Measurements from ENCODE around the gene VEZF1.

Gene VEZF1, protein sequence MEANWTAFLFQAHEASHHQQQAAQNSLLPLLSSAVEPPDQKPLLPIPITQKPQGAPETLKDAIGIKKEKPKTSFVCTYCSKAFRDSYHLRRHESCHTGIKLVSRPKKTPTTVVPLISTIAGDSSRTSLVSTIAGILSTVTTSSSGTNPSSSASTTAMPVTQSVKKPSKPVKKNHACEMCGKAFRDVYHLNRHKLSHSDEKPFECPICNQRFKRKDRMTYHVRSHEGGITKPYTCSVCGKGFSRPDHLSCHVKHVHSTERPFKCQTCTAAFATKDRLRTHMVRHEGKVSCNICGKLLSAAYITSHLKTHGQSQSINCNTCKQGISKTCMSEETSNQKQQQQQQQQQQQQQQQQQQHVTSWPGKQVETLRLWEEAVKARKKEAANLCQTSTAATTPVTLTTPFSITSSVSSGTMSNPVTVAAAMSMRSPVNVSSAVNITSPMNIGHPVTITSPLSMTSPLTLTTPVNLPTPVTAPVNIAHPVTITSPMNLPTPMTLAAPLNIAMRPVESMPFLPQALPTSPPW

DNA sequence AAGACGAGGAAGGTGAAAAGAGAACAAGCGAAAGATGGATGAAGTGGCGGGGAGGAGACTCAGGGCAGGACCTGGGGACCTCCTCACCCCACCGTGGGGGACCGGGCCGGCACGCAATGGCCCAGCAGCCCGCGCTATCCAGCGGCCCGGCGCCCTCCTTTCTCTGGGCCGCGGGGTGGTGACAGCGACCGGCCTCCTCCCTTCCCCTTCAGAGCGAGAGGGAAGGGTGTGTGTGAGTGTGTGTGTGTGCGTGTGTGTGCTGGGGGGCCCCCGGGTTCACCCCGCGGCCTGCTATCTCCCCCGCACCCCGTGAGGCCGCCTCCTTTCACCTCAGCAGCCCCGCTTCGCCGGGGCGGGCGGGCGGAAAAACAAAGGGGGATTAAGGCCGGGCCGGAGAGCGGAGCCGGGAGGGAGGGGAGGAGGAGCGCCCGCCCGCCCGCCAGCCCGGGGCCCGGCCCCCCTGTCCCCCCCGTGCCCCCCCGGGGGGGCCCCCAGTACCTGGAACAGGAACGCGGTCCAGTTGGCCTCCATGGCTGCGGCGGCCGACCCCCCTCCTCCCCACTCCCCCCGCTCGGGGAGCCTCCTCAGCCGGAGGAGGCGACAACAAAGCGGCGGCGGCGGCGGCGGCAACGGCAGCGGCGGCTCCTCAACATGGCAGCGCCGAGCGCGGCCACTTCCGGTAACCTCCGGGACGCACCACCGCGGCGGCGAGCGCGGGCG is at the start of gene VEZF1:
TSS of gene VEZF1 (minus strand) at position 674 of the 720 bp plus-strand sequence. CDS start at position 531, 143 bp downstream.
- DNase-seq (ENCODE audit: low read depth): peak; percentile 16

DNA sequence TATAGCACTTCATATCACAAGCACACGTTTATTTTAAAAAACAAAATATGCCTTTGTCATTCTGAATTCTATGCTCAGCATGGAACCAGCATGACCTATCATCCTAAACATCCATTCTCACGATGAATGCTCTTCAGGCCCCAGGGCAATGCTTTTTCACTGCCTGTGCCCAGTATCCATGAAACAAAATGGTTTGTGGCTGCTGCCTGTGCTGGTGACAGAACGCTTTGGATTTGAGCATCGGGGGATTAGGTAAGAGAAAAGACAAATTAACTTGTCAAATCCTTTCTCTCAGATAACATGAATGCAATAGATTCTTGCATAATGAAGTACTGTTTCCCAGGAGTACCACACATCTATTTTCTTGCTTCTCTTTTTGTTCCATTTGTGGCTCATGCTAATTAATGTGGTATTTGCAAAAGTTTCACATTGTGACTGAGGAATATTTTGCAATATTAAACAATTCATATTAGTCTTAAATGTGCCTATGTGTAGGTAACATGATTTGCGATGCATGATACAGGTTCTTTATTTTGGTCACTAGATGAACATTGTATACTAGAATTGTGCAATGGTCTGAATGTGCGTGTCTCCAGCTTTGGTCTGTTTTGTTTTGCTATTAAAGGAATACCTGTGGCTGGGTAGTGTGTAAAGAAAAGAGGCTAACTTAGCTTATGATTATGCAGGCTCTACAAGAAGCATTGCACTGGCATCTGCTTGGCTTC is 44.8 kb upstream of the VEZF1 start:
- no peak for DNase-seq (ENCODE audit: low read depth)

DNA sequence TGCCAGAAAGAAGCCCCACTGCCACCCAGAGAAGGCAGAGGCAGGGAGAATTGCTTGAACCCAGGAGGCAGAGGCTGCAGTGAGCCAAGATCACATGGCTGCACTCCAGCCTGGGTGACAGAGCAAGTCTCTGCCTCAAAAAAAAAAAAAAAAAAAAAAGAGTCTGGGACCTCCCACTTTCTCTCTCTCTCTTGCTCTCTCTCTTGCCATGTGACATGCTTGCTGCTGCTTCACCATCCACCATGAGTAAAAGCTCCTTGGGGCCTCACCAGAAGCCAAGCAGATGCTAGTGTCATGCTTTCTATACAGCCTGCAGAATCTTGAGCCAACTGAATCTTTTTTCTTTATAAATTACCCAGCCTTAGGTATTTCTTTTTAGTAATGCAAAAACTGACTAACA is 40.5 kb upstream of the VEZF1 start:
- DNase-seq (ENCODE audit: low read depth): no peak

DNA sequence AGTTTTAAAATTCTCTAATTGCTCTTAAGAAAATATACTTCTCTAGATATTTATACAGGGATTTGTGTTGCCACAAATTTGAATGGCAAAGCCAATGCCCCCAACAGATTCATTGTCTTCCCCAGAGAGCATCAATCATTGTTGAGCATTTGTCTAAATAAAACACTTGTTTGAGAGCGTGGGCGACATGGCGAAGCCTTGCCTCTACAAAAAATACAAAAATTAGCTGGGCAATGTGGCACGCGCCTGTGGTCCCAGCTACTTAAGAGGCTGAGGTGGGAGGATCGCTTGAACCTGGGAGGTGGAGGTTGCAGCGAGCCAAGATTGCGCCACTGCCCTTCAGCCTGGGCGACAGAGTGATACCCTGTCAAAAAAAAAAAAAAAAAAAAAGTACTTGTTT is 32.3 kb upstream of the VEZF1 start:
- no peak for DNase-seq (ENCODE audit: low read depth)

DNA sequence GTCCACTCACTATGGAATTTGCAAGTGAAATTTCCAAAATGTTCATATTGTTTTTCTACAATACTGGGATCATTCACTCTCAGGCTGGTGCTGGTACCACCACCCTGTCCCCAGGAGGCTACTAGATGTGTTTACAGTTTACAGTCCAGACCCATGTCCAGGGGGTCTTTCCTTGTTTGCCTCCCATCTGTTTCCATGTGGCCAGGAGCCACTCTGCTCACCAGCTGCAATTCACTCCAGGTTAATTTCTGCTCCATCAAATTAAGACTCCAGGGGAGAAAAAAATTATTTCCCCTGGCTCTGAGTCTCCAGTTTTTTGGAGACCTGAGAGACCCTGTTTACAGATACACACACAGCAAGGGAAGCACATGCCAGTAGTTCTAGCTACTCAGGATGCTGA is 31.5 kb upstream of the VEZF1 start:
- no peak for DNase-seq (ENCODE audit: low read depth)

DNA sequence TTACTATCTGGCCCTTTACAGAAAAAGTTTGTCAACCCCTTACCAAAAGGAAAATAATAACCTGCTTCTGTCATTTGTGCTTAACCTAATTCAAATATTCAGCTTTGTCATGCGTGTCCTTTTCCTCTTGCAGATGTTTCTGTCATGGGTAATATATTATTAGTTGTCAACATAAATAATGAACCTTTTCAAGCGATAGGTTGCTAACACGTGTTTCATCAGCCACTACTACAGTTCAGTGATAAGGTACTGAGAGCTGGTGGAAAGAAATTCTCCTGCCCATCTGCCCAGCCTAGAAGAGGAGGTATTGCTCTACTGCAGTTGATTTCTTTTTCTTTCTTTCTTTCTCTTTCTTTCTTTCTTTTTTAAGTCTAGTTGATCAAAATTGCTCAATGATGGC is 31.0 kb upstream of the VEZF1 start:
- DNase-seq (ENCODE audit: low read depth): no peak

DNA sequence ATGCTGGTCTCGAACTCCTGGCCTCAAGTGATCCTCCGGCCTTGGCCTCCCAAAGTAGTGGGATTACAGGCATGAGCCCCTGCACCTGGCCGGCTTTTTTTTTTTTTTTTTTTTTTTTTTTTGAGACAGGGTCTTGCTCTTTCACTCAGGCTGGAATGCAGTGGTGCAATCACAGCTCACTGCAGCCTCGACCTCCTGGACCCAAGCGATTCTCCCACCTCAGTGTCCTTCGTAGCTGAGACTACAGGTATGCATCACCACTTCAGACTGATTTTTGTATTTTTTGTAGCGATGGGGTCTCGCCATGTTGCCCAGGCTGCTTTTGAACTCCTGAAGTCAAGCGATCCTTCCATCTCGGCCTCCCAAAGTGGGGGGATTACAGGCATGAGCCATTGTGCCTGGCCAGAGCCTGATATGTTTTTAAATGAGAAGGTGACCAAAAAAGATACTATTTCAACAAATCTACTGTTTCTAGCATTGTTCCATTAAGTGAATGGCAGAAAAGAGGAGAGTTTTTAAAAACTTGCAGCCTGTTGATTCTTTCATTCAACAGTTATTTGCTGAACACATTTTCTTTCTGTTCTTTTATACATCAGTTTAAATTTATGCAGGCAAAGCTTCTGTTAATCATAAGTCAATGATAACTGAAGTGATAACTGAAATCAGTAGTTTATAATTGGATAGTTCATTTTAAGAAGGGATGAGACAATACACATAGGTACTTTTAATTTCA is 22.2 kb upstream of the VEZF1 start:
- no peak for DNase-seq (ENCODE audit: low read depth)

DNA sequence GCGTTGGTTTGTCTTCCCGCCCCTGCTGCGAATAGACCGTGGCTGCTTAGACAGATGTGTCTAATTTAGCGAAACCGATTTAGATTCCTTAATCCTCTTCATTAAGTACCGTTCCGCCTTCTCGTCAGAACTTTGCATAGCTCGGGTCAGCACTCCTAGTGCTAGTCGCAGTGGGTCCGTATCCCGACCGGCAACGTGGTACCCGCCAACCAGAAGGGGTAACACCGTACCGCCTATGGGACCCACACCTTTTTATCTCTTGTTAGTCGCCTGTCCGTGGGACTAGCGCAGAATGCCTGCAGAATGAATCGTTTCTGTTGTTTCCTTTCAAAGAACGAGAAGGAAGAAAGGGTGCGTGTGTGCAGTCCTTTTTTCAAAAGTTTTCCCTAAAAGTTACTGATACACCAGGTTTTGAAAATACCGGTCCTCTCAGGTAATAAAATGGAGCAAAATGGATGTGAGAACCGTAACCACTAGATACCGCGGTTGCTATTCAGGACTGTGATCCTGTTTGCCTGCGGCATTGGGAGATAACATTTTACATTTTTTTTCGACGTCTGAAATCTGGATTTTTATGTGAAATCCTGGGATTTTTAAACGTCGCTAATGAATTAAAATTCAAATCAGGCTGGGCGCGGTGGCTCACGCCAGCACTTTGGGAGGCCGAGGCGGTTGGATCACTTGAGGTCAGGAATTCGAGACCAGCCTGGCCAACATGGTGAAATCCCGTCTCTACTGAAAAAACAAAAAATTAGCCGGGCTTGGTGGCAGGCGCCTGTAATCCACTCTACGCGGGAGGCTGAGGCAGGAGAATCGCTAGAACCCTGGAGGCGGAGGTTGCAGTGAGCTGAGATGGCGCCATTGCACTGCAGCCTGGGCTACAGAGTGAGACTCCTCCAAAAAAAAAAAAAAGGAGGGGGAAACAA is 20.0 kb upstream of the VEZF1 start:
- DNase-seq (ENCODE audit: low read depth): no peak

DNA sequence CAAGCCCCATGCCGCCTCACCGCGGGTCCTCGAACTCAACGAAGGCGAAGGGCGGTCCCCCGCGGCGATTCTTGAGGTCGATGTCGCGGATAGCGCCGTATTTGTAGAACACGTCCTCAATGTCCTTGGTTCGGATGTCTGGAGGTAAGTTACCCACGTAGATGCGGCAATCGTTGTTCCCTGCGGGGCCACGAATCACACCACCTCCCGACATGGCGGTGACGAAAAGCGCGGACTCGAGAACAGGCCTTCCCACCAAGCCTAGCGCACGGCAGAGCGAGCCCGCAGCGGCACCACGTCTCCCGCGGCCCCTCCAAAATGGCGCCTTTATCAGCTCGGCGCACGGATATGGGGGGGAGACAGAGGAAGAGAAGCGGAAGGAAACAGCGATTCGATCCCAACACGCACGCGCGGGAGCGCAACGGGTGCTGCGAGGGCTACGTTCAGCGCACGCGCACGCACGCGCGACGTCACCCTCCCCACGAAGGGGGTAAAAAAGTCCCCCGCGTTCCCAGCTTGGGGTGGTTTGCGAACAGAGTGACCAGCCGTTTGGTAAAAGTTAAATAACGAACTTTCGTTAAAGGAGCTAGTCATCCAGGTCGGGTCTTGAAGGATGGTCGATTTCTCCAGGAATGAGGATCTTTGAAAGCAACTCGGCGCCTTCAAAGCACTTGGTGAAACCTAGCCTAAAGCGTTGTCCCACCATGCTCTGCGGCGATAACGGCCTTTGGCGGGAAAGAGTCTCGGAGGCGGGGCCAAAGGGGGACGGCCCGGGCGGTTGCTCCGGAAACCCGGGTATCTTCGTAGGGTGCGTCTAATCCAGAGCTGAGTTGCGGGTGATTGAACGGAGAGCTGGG is 19.1 kb upstream of the VEZF1 start, which contains the start of gene SRSF1:
TSS of gene SRSF1 (minus strand) at position 323 of the 857 bp plus-strand sequence. CDS start at position 214, 109 bp downstream.
- peak; percentile 87 for DNase-seq (ENCODE audit: low read depth)

DNA sequence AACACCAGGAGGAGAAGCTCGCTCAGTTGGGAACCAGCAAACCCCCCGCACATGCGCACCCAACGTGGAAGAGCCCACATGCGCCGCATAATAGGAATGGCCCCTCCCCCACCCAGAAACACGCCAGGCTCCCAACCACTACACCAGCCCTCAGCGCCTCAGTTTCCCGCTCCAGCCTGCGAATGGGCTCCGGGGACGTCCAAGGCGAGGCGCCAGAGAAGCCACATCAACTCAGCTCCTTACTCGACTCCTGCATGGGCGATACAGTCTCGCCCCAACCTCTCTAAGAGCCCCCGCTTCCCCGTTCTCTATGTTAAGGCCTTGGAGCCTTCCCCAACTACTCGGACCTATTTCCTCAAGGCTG is 18.5 kb upstream of the VEZF1 start:
- DNase-seq (ENCODE audit: low read depth): peak; percentile 24

DNA sequence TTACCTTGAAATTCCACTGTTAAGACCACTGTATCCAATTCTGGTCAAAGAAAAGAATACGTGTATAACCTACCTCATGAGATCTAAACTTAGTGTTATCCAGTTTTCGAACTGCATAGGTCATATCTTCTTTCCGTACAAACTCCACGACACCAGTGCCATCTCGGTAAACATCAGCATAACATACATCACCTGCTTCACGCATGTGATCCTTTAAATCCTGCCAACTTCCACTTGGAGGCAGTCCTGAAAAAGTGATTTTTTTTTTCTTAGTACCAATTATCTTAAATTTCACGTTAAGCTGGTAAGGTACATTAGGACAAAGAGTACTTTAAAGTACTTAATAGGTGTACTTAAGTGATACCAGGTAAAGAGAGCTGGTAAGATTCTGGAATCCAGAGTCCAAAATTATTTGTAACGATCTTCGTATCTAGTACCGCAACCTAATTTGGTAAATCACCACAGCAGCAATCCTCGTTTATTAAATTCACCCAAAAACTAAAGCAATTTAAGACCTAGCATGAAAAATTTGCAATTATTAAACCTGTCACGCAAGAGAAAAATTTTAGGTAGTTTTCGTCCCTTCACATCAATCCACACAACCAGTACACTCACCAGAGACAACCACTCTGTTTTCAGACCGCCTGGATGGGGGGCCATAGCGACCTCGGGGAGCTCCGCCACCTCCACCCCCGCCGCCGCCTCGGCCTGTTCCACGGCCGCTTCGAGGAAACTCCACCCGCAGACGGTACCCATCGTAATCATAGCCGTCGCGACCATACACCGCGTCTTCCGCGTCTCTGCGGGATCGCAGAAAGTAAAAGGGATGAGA is 17.9 kb upstream of the VEZF1 start:
- no peak for DNase-seq (ENCODE audit: low read depth)

DNA sequence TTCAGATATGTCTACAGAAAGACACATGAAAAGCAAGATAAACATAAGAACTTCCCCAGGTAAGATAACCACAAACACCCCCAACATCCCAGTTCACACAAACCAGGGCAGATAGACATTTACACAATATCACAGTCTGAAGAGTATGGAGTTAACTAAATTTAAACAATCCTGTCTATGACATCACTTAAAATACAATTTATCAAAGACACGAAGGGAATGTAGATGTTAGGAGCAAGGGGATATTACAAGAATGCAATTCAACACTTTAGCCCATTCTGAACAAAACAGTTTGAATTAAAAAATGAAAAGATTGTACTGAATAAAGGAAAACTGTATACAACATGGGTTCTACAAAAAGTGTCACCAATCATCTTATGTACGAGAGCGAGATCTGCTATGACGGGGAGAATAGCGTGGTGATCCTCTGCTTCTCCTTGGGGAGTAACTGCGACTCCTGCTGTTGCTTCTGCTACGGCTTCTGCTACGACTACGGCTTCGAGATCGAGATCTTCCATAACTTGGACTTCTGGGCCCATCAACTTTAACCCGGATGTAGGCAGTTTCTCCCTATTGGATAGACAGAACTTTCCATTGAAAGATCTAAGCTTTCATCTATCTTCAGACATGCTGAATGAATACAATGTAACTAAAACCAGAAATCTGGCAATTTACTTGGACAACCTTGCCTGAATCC is 17.1 kb upstream of the VEZF1 start:
- no peak for DNase-seq (ENCODE audit: low read depth)

DNA sequence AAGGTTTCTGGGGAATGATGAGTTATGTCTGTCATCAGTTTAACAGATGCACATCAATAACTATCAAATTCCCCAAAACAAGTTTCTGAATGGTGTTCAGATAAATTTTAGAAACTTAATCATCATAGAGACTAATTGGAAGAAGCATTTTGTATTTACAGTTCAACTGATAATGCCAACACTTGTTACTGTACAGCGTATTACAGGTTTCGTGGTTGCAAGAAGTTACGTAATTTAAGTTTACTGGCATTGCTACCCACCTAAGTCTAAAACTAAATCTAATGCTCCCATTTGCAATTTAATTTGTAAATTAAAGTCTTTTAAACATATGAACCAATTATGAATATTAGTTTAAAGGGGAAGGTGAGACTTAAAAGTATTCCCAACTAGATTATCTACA is 16.0 kb upstream of the VEZF1 start:
- DNase-seq (ENCODE audit: low read depth): no peak

DNA sequence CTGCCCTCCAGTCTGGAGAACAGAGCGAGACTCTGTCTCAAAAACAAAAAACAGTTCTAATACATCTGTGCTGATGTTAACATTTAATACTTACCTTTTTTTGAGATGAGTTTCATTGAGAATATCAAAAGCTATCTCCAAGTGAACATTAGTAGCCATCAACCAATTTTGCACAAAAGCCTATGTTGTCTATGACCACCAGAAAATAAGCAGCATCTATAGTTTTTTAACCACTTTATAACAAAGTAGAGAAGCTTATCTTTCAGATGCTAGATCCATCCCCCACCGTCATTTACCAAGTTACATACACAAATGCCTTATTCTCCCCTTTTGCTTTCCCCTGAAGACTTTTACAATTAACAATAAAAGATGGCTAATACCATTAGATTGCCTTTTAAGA is 14.9 kb upstream of the VEZF1 start:
- DNase-seq (ENCODE audit: low read depth): no peak

DNA sequence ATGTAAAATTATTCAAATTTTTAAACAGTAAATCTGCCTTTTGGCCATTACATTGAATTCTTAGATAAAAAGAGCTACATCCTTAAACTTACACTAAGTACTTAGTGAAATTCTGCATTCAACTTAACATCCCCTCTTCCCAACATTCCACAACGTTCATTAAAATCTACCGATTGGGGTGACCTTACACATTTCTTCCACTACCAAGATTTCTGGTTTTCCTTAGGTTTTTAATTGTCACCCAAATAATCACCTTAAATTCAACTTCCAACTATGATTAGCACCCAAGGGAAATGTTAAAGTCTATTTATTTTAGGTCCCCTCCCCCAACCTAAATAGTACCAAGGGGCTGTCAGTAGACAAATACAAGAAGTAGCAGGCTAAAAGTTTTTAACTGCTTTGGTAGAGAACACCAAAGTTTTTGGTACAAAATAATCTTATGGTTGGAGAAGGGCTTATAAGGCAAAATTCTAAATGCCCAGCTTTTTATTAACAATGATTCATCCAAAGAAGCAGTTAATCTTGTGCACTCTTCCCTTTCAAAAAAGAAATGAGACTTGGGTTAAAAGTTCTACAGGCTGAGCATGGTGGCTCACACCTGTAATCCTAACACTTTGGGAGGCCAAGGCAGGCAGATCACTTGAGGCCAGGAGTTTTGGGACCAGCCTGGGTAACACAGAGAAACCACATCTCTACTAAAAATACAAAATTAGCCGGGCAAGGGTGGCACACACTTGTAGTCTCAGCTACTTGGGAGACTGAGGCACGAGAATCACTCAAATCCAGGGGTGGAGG is 14.3 kb upstream of the VEZF1 start:
- DNase-seq (ENCODE audit: low read depth): no peak

DNA sequence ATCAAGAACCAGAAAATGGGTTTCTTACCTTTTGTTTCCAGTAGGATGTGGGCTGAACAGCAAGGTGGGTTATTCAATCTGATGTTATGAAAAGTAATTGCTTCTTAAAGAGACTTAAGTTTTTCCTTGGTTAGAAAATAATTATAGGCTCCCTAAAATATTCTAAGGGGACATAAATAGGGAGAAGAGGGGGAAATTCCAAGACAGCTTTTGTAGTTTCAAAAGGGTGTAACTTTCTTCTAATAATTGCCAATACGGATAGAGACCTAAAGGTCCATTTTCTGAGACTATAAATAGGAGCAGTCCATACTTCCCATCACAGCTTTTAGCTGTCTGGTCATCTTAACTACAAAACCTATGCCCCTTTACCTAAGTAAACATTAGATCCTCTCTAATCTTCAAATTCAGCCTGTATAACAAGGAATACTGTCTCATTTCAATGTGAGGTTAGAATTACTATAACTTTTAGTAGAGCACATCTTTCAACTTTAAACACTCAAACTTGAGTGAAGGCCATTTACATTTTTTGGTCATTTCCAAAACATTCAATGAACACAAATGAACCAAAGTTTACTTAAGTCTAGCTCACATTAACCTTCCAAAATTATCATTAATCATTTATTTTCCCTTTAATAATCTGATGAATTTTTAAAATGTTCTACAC is 13.5 kb upstream of the VEZF1 start:
- no peak for DNase-seq (ENCODE audit: low read depth)

DNA sequence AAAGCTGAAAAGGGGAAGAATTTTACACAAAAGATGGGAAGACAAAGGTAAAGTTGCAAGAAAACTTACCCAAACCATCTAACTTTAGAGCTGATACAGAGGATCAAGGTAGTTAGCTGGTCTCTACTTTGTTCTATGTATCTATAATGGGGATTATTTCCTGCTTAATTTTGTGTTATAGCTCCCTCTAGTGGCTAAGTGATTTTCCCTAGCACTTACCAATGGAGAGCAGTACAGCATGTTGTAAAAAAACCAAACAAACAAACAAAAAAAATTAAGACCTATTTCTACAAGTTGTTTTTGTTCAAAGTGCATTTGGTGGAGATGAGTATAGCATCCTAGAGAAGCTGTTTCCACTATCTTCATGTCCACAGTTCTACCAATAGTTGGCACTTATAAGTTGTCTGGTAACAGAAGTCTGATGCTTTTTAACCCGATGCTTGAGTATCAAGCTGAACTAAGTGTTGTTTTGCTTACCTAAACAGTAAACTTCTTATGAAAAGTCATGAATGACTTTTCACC is 11.5 kb upstream of the VEZF1 start:
- DNase-seq (ENCODE audit: low read depth): peak; percentile 31

All from GM04503 (cell line).